CD4-positive, alpha-beta T cell (primary cell): ENCODE measurements around the gene S100A11. TPM values are rescaled to one million over a fixed set of nuclear protein-coding genes. Genes with fewer than 3 reads are reported as not detected.

Experiments used
- ATAC-seq: fragments of 200-7000 bp; cut with Tn5 transposase; one replicate; pipeline ENCODE4 v1.10.0; 2022; ENCODE audit warnings: mild to moderate bottlenecking; ENCODE audit not compliant: poor library complexity
- CTCF ChIA-PET: fragments of 350-600 bp; sonication (Branson Sonifier 250); formaldehyde crosslinking; loops from one replicate; lab custom pipeline; 2021; ENCODE audit warnings: antibody characterized with exemption, inconsistent platforms; lab: Charles Lee
- POLR2A ChIA-PET: fragments of 350-600 bp; sonication (Branson Sonifier 250); formaldehyde crosslinking; loops from one replicate; lab custom pipeline; 2021; ENCODE audit warnings: antibody characterized with exemption, inconsistent platforms; lab: Charles Lee
- DNase-seq, 14 experiments: peaks; one replicate each; pipeline ENCODE4 v3.0.0-alpha.2; 2013 to 2020; ENCODE audit warnings: mixed read lengths in 2 of 14
- H3K27ac ChIP-seq, 2 donors: one replicate each; pipeline versions ENCODE4 v1.5.1 to v1.7.0; 2013; ENCODE audit warnings: low read length in 2 of 2, low read depth in 1 of 2, mild to moderate bottlenecking in 1 of 2
- H3K27me3 ChIP-seq, 2 experiments: 1 replicate in 1 of 2; 2 replicates in 1 of 2; pipeline versions ENCODE4 v1.6.1 to v1.7.0; 2013; ENCODE audit warnings: low read length in 2 of 2, control low read depth in 1 of 2, mild to moderate bottlenecking in 1 of 2, moderate library complexity in 1 of 2; ENCODE audit not compliant: insufficient read depth in 2 of 2, control insufficient read depth in 1 of 2
- H3K36me3 ChIP-seq: one replicate; pipeline ENCODE4 v1.6.1; 2013; ENCODE audit warnings: low read length, control low read depth; ENCODE audit not compliant: insufficient read depth
- H3K4me1 ChIP-seq: one replicate; pipeline ENCODE4 v1.6.1; 2013; ENCODE audit warnings: low read length, control low read depth; ENCODE audit not compliant: insufficient read depth
- H3K4me3 ChIP-seq: one replicate; pipeline ENCODE4 v1.5.1; 2013; ENCODE audit warnings: mild to moderate bottlenecking, low read length, moderate library complexity
- H3K9me3 ChIP-seq, 2 experiments: 1 replicate in 1 of 2; 2 replicates in 1 of 2; pipeline versions ENCODE4 v1.6.1 to v1.7.0; 2013; ENCODE audit warnings: low read length in 2 of 2, mild to moderate bottlenecking in 2 of 2, control low read depth in 1 of 2, moderate library complexity in 1 of 2; ENCODE audit not compliant: control insufficient read depth in 1 of 2, insufficient read depth in 1 of 2
- H3K27ac Mint-ChIP-seq: one replicate; pipeline ENCODE4 v1.8.0; 2020; ENCODE audit warnings: mixed read lengths
- H3K27me3 Mint-ChIP-seq: one replicate; pipeline ENCODE4 v1.8.0; 2021; ENCODE audit warnings: mixed read lengths
- H3K36me3 Mint-ChIP-seq: one replicate; pipeline ENCODE4 v1.8.0; 2021; ENCODE audit warnings: low read depth, mixed read lengths
- H3K4me1 Mint-ChIP-seq: one replicate; pipeline ENCODE4 v1.8.0; 2021; ENCODE audit warnings: low read depth, mixed read lengths
- H3K4me3 Mint-ChIP-seq: one replicate; pipeline ENCODE4 v1.8.0; 2020; ENCODE audit warnings: mild to moderate bottlenecking, mixed read lengths
- H3K9me3 Mint-ChIP-seq: one replicate; pipeline ENCODE4 v1.8.0; 2020; ENCODE audit warnings: mixed read lengths
- CTCF ChIP-seq: fragments of 200-600 bp; IDR thresholded peaks from one replicate; pipeline ENCODE4 v1.8.0; 2022; ENCODE audit warnings: antibody characterized with exemption, mild to moderate bottlenecking
- intact Hi-C, 2 experiments: fragments of 100-400 bp; cut with DNase I in 1 of 2; cut with micrococcal nuclease in 1 of 2; formaldehyde crosslinking; loops; one replicate each; pipeline versions ENCODE4 v1.15.1 to v1.9.0; 2023 to 2025; cut with DNase I, micrococcal nuclease
- total RNA-seq, 174 experiments: library from RNA in 2 of 174; stranded (reverse) in 2 of 174; gene quantifications; one replicate each; pipeline ENCODE4 v1.2.3 and lab custom pipeline; 2021 to 2026

S100A11 gene
- total RNA-seq, 2 experiments from 2014 or later, result 23.6 to 24.1 TPM

- Histone ChIP-seq H3K36me3 (no peaks in the 10 kb centered on the region), H3K27me3 (peaks cover 9 to 17% of the 10 kb centered on the region in 2 experiments), H3K27ac (no peak overlapping the region), H3K4me3 (no peak overlapping the region), H3K4me1 (no peaks in the 10 kb centered on the region), H3K9me3 (no peaks in the 10 kb centered on the region)
- no peak for TF ChIP-seq CTCF
- ChIA-PET POLR2A (no interaction called here), CTCF (no interaction called here)
- Mint-ChIP-seq H3K4me1 (no peaks in the 10 kb centered on the region), H3K27me3 (peaks cover 36% of the 10 kb centered on the region), H3K36me3 (no peaks in the 10 kb centered on the region), H3K4me3 (no peak overlapping the region), H3K9me3 (no peaks in the 10 kb centered on the region), H3K27ac (no peak overlapping the region)
- intact Hi-C loops, result no loop called here
- ATAC-seq (no peak), DNase-seq (no peak)
These were observed 31.1 kb upstream of the S100A11 start for GRCh38 chr1:152067929-152068328.

- Mint-ChIP-seq H3K27ac (no peak overlapping the region), H3K27me3 (peaks cover 31% of the 10 kb centered on the region), H3K4me3 (no peak overlapping the region), H3K36me3 (no peaks in the 10 kb centered on the region), H3K9me3 (no peaks in the 10 kb centered on the region), H3K4me1 (no peaks in the 10 kb centered on the region)
- Histone ChIP-seq H3K4me3 (no peak overlapping the region), H3K27ac (no peak overlapping the region), H3K27me3 (peaks cover 9 to 16% of the 10 kb centered on the region in 2 experiments), H3K4me1 (no peaks in the 10 kb centered on the region), H3K9me3 (no peaks in the 10 kb centered on the region), H3K36me3 (no peaks in the 10 kb centered on the region)
- TF ChIP-seq CTCF, result no peak
- no peak for DNase-seq
- ChIA-PET CTCF (no interaction called here), POLR2A (no interaction called here)
- ATAC-seq, result no peak
- intact Hi-C loops, result no loop called here
These were observed 30.3 kb upstream of the S100A11 start for GRCh38 chr1:152067150-152067549.

- Histone ChIP-seq H3K36me3 (no peaks in the 10 kb centered on the region), H3K4me1 (no peaks in the 10 kb centered on the region), H3K27ac (no peak overlapping the region), H3K4me3 (no peak overlapping the region), H3K9me3 (no peaks in the 10 kb centered on the region), H3K27me3 (peaks cover 14 to 24% of the 10 kb centered on the region in 2 experiments)
- intact Hi-C loops, result no loop called here
- ATAC-seq (no peak), DNase-seq (no peak)
- no peak overlapping the region for H3K27ac Mint-ChIP-seq
- no peaks in the 10 kb centered on the region for H3K9me3 Mint-ChIP-seq
- POLR2A ChIA-PET, result no interaction called here
- H3K36me3 Mint-ChIP-seq, result no peaks in the 10 kb centered on the region
- H3K4me1 Mint-ChIP-seq, result no peaks in the 10 kb centered on the region
- TF ChIP-seq CTCF, result no peak
- CTCF ChIA-PET, result no interaction called here
- H3K27me3 Mint-ChIP-seq, result peaks cover 28% of the 10 kb centered on the region
- H3K4me3 Mint-ChIP-seq, result no peak overlapping the region
These were observed 25.1 kb upstream of the S100A11 start for GRCh38 chr1:152061952-152062351.
